Gastroesophageal sphincter (tissue), 3 donors: Measurements from ENCODE around the gene VDR.

Source experiments
- EP300 ChIP-seq: sonication (generic); formaldehyde crosslinking; IDR thresholded peaks from one replicate; pipeline ENCODE4 v1.6.1; 2017; ENCODE audit warnings: antibody characterized with exemption, mild to moderate bottlenecking
- POLR2A ChIP-seq, 2 donors: fragments of 450-650 bp; IDR thresholded peaks; one replicate each; pipeline ENCODE4 v1.6.1; 2017; ENCODE audit warnings: antibody characterized with exemption in 2 of 2, mild to moderate bottlenecking in 2 of 2, moderate library complexity in 1 of 2
- POLR2AphosphoS5 ChIP-seq: sonication (generic); formaldehyde crosslinking; IDR thresholded peaks from one replicate; pipeline ENCODE4 v1.6.1; 2017; ENCODE audit warnings: antibody characterized with exemption
- TF ChIP-seq, protein P1 (sequence below), 4 experiments: fragments of 200-600 bp in 2 of 4; fragments of 450-650 bp in 2 of 4; sonication (generic) in 1 of 4; IDR thresholded peaks; one replicate each; pipeline ENCODE4 v1.5.1; 2017 to 2019; ENCODE audit warnings: antibody characterized with exemption in 4 of 4, mild to moderate bottlenecking in 2 of 4, moderate library complexity in 2 of 4

DNA sequence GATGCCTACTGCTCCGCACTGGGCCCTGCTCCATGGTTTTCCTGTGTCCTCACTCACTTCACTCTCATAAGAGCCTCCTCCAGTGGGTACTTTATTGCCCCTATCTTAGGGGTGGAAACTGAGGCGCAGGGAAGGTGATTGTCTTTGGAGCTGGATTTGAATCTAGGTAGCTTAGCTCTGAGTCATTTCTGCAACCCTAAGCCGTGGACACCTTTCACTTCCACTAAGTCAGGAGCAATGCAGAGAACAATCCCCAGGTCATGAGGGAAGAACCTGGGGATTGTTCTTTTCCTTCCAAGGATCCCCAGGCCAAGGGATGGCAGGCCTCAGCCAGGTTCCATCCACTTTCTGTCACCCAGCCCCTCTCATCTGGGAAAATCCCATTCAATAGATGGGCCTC lies 20.3 kb downstream of the VDR start:
- TF ChIP-seq EP300 (no peak), POLR2A (IDR thresholded peaks at IDR 0.05) (no peak), POLR2AphosphoS5 (no peak)
- TF ChIP-seq, protein P1, sequence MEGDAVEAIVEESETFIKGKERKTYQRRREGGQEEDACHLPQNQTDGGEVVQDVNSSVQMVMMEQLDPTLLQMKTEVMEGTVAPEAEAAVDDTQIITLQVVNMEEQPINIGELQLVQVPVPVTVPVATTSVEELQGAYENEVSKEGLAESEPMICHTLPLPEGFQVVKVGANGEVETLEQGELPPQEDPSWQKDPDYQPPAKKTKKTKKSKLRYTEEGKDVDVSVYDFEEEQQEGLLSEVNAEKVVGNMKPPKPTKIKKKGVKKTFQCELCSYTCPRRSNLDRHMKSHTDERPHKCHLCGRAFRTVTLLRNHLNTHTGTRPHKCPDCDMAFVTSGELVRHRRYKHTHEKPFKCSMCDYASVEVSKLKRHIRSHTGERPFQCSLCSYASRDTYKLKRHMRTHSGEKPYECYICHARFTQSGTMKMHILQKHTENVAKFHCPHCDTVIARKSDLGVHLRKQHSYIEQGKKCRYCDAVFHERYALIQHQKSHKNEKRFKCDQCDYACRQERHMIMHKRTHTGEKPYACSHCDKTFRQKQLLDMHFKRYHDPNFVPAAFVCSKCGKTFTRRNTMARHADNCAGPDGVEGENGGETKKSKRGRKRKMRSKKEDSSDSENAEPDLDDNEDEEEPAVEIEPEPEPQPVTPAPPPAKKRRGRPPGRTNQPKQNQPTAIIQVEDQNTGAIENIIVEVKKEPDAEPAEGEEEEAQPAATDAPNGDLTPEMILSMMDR (IDR thresholded peaks at IDR 0.05), result no peak
